SKM-1 (cell line): ENCODE results near the gene SLC38A3.

ENCODE experiments used
- DNase-seq: peaks from one replicate; lab custom pipeline; 2025; ENCODE audit not compliant: unreplicated experiment; lab: John Stamatoyannopoulos, UW

The SLC38A3 gene

GRCh38 chr3:50190936-50191660 is 14.0 kb upstream of the SLC38A3 start, which contains the start of gene GNAT1:
Gene GNAT1, plus strand, starts transcription at chr3:50191610. Its CDS starts 116 bp downstream, at chr3:50191726.
- DNase-seq, result peak; percentile 71

GRCh38 chr3:50192124-50192523 is 12.9 kb upstream of the SLC38A3 start:
- DNase-seq, result no peak

- DNase-seq, result peak; percentile 12
Measured at GRCh38 chr3:50192689-50193141, 12.4 kb upstream of the SLC38A3 start.

- DNase-seq, result no peak
Measured at GRCh38 chr3:50193286-50193685, 11.8 kb upstream of the SLC38A3 start.

- no peak for DNase-seq
Measured at GRCh38 chr3:50193746-50194127, 11.3 kb upstream of the SLC38A3 start.

GRCh38 chr3:50194128-50194902 is 10.8 kb upstream of the SLC38A3 start:
- DNase-seq, result peak; percentile 36

- DNase-seq, result no peak
Measured at GRCh38 chr3:50194903-50195500, 10.1 kb upstream of the SLC38A3 start.

- DNase-seq, result no peak
Measured at GRCh38 chr3:50195501-50196252, 9.4 kb upstream of the SLC38A3 start.

GRCh38 chr3:50196253-50196801 is 8.7 kb upstream of the SLC38A3 start:
- DNase-seq, result no peak

GRCh38 chr3:50201573-50202315 is 3.3 kb upstream of the SLC38A3 start:
- no peak for DNase-seq

GRCh38 chr3:50202353-50203112 is 2.5 kb upstream of the SLC38A3 start:
- DNase-seq, result no peak

GRCh38 chr3:50203113-50203808 is 1.8 kb upstream of the SLC38A3 start:
- DNase-seq, result no peak

GRCh38 chr3:50203809-50204803 is 965 bp upstream of the SLC38A3 start:
- no peak for DNase-seq

GRCh38 chr3:50205413-50206276 is 574 bp downstream of the SLC38A3 start:
- no peak for DNase-seq

- DNase-seq, result no peak
Measured at GRCh38 chr3:50207359-50208042, 2.4 kb downstream of the SLC38A3 start.
